ENCODE data around the gene RNU1-4.
"Not testable (repeated sequence)": the region's sequence is repeated elsewhere in the genome, so short reads cannot be mapped to it uniquely, and the experiment has no call there.

The RNU1-4 gene

GRCh38 chr1:16732254-16732896, 7.9 kb upstream of the RNU1-4 start:
- not testable (repeated sequence) for DNase-seq

- not testable (repeated sequence) for DNase-seq
These were observed 914 bp downstream of the RNU1-4 start for GRCh38 chr1:16741230-16741629.

GRCh38 chr1:16747660-16748059, 7.3 kb downstream of the RNU1-4 start:
- not testable (repeated sequence) for DNase-seq

GRCh38 chr1:16748710-16749109, 8.4 kb downstream of the RNU1-4 start:
- not testable (repeated sequence) for DNase-seq

- DNase-seq = not testable (repeated sequence)
These were observed 9.9 kb downstream of the RNU1-4 start for GRCh38 chr1:16749910-16750888.

- not testable (repeated sequence) for DNase-seq
These were observed 12.5 kb downstream of the RNU1-4 start for GRCh38 chr1:16752770-16753169.

GRCh38 chr1:16755385-16755784, 15.1 kb downstream of the RNU1-4 start:
- DNase-seq = not testable (repeated sequence)

GRCh38 chr1:16755932-16756331, 15.6 kb downstream of the RNU1-4 start:
- not testable (repeated sequence) for DNase-seq

- not testable (repeated sequence) for DNase-seq
These were observed 17.3 kb downstream of the RNU1-4 start for GRCh38 chr1:16757574-16757973.

- not testable (repeated sequence) for DNase-seq
These were observed 17.7 kb downstream of the RNU1-4 start for GRCh38 chr1:16758060-16758459.

GRCh38 chr1:16759041-16759493, 18.8 kb downstream of the RNU1-4 start:
- not testable (repeated sequence) for DNase-seq

- not testable (repeated sequence) for DNase-seq
These were observed 19.5 kb downstream of the RNU1-4 start for GRCh38 chr1:16759650-16760455.

- not testable (repeated sequence) for DNase-seq
These were observed 20.1 kb downstream of the RNU1-4 start for GRCh38 chr1:16760456-16760765.

- DNase-seq = not testable (repeated sequence)
These were observed 20.5 kb downstream of the RNU1-4 start for GRCh38 chr1:16760801-16761200.

GRCh38 chr1:16764248-16764819, 24.0 kb downstream of the RNU1-4 start:
- DNase-seq = not testable (repeated sequence)

GRCh38 chr1:16764820-16765655, 24.7 kb downstream of the RNU1-4 start:
- not testable (repeated sequence) for DNase-seq

- DNase-seq = not testable (repeated sequence)
These were observed 25.7 kb downstream of the RNU1-4 start for GRCh38 chr1:16765731-16766605.

- not testable (repeated sequence) for DNase-seq
These were observed 26.5 kb downstream of the RNU1-4 start for GRCh38 chr1:16766689-16767256.

GRCh38 chr1:16770139-16770759, 29.9 kb downstream of the RNU1-4 start:
- DNase-seq = not testable (repeated sequence)

All from activated CD4-positive, CD25-positive, alpha-beta regulatory T cell treated with anti-CD3 and anti-CD28 coated beads, Interleukin-2, amount 50 U/mL, for 72 hours (primary cell).